Islet precursor cell (in vitro differentiated cells): ENCODE data around the gene ZNF680.
"Not testable (repeated sequence)": the region's sequence is repeated elsewhere in the genome, so short reads cannot be mapped to it uniquely, and the experiment has no call there.

Source experiments
- DNase-seq: peaks from one replicate; pipeline ENCODE4 v3.0.0-alpha.2; 2018

Gene ZNF680

DNA sequence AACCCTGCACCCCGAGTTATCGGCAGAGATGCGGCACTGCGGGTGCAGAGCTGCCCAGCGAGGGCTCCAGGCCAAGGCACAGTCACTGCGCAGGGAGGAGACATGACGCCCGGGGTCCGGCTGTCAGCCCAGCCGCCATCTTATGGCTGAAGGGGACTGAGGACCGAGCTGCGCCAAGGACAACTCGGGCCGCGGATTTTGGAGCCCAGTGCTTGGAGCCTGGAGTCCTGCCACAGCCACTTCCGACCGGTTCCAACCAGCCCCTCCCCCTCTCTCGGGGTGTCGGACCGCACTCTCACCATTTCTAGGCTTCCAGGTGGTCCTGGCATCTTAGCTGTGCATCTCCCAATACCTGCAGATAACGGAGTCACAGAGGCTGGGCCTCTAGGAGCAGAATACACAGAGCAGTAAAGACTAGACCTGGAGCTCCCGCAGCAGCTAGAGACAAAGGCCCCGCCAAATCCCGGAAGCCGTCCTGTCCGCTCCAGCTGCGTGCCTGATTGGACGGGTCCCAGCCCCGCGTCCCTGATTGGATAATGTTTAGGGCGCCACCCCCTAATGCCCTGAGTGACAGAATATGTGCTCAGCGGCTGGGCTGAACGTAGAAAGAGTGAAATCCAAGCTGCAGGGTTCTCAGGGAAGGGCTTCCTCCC, at the start of gene ZNF680:
Gene ZNF680, minus strand, starts transcription at position 446 of the 653 bp plus-strand sequence. Its CDS starts 117 bp downstream, at position 329.
- DNase-seq: no peak

DNA sequence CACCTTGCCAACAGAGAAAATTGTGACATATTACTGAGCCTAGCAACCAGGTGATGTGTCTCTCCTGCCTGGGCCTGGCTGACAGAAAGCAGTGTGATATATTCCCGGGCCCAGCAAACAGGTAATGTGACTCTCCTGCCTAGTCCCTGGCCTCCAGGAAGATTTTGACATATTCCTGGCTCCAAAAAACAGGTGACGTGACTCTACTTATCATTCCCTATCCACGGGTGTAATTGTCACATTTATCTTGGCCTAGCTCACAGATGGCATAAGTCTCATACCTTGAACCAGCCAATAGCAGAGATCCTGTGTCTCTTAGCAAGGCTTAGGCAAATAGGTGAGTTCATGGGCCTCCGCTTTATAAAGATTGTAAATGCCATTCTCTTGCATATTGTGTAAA, 49.6 kb upstream of the ZNF680 start:
- no peak for DNase-seq

DNA sequence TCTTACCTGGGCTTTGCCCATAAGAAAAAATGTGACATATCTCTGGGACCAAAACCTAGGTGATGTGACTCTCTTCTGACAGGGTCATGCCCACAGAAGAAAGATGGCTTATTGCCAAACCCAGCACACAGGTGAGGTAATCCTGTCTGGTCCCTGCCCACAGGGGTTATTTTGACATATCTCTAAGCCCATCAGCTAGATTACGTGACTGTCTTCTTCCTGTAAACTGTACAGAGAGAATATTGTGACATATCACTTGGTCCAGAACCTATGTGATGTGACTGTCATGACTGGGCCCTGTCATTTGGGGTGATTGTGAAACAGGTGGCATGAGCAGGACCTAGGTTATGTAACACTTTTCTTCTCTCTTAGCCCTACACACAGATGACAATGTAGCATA, 48.8 kb upstream of the ZNF680 start:
- no peak for DNase-seq

DNA sequence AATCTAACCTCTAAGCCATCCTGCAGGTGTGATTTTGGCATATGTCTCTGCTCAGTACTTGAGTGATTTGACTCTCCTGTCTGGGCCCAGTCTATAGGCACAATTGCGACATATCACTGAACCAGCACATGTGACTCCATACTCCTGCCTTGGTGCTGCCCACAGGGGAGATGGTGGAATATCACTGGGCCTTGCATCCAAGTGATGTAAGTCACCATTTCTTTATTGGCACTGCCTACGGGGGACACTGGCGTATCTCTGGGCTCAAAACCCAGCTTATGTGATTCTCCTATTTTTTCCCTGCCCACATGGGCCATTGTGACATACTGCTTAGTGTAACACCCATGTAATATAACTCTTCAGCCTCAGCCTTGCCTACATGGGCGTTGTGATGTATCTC, 48.1 kb upstream of the ZNF680 start:
- no peak for DNase-seq

DNA sequence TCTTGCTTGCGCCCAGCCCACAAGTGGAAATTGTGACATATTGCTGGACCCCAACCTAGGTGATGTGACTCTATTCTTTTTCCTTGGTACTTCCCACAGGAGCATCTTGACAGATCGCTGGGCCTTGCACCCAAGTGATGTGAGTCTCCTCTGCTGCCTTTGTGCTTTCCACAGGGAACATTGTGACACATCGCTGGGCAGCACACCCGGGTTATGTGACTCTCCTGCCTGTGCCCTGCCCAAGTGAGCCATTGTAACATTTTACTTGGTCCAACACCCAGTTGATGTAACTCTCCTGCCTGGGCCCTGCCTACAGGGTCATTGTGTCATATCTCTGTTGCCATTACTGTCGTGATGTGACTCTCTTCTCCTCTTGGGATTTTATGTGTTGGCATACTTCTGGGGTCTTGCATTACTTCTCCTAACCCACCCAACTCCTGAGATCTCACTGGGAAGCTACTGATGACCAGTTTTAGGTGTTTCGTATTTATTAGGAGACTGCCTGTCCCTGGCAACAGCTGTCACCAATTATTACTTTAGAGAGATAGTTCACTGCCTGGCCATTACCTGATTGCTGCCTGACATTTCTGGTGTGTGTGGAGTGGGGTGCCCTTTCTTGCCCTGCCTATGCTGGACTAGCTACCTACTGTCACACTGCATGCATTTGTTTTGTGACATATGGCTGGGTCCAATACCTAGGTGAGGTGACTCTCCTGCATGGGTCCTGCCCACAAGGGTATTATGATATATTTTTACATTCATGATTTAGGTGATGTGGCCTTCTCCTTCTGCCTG, 45.4 kb upstream of the ZNF680 start:
- DNase-seq: no peak

DNA sequence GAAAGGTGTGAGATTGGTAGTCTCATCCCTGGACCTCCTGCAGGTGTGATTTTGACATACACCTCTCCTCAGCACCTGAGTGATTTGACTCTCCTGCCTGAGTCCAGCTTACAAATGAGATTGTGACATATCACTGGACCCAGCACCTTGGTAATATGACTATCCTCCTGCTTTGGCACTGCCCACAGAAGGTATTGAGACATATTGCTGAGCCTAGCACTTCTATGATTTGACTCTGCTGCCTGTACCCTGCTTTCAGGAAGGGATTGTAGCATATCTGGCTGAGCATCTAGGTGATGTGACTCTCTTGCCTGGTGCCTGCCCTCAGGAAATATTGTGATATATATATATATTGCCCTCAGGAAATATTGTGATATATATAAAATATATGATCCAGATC, 43.5 kb upstream of the ZNF680 start:
- DNase-seq: no peak

DNA sequence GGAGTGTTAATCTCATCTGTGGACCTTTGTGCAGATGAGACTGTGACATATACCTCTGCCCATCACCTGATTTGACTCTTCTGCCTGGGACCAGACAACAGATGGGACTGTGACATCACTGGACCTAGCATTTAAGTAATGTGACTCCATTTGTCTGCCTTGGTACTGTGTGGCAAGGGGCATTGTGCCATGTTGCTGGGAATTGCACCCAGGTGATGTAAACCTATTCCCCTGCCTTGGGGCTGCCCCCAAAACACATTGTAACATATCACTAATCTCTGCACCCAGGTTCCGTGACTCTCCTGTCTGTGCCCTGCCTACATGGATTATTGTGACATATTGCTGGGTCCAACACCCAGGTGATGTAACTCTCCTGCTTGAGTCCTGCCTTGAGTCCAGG, 40.4 kb upstream of the ZNF680 start:
- DNase-seq: no peak

DNA sequence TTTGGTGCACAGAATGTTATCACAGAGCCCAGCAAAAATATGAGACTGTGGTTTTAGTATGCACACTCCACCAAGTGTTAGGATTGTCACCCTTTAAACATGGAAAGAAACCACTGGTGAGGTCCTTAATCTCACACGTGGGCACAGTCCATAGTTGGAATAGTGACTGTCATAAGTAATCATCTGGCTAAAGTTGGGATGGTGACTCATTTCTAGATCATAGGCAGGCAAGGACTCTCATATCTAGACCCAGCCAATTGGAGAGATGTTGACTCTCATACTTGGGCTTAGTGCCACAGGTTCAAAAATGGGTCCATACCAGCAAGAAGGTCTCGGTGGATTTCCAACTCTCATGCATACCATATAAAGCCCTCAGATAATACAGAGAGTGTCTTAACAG, 39.6 kb upstream of the ZNF680 start:
- no peak for DNase-seq

DNA sequence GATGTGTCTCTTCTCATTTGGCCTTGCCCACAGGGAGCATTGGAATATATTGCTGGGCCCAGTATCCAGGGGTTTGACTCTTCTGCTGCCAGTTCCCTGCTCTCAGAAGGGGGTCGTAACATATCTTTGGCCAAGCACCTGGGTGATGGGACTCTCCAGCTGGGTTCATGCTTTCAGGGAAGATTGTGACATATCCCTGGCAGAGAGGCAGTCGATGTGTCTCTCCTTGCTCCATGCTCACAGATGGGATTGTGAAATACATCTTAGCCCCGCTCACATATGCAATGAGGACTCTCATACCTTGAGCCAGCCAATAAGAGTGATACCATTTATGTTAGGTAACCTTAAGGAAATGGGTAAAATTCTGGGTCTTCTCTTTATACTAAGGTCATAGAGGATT, 39.2 kb upstream of the ZNF680 start:
- DNase-seq: no peak

DNA sequence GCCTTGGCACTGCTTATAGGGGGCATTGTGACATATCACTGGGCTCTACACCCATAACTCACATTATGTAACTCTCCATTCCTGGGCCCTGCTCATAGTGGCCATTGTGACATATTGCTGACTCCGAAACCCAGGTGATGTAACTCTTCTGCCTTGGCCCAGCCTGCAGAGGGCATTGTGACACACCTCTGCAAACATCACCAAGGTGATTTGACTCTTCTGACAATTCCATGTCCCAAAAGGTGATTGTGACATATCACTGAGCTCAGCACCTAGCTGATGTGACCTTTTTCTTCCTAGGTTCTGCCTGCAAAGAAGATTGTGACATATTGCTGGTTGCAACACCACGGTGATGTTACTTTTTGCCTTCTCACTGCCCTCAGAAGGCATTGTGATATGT, 36.5 kb upstream of the ZNF680 start:
- DNase-seq: no peak

DNA sequence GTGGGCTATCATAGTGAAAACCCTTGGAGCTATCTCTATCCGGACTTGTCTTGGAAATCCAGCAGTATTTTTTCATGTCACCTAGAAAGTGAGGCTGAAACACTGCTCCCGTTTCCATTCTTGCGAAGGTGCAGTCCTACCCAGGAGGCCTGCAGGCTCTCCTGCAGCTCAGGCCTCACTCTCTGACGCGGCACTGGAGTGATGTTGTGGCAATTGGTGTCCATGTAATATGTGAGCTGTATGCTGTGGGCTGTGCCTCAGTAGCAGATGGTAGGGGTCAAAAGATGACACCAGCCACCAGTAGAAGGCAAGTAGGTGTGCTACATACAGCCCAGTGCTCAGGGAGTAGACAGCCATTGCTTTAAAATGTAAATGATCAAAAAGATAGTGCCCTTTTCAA, 28.1 kb upstream of the ZNF680 start:
- no peak for DNase-seq

DNA sequence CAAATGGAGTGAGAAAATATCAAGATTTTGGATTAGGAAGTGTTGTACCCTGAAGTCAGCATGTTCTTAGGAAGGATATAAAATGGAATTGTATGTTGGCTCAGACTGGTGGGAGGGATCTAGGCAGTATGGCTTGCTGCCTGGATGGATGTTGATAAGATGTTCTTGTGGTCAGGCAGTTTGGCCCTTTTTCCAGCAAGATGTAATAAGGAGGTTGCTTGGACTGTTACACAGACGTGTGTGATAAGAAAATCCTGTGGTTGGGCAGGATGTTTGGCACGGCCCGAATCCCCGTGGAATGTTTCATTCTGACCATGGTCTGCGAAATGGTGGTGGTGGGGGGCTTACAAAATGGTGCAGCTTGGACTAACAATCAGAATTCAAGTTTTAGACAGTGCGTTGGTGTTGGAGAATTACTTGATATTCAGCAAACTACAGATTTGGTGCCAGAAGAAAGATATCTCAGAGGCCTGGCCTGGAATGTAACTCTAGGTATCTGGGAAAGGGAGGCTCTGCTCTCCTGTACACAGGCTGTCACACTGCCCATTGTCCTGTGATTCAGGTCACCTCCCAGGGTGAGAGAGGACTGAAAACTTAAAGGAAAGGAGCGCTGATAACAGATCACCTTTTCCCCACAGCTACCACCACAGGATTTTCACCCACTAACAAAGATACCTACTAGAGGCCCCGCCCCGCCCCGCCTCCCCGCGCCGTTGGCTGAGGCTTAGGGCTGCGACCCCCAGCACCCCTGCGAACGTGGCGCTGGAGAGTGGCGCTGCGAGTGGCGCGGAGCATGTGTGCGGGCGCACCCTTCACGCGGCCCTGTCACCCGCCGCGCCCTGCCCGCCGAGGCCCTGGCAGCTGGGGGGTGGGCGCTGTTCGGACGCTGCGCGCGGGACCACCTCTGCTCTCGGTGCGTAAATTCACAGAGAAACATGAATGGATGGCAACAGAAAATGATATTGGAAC, 19.3 kb upstream of the ZNF680 start:
- DNase-seq: no peak

DNA sequence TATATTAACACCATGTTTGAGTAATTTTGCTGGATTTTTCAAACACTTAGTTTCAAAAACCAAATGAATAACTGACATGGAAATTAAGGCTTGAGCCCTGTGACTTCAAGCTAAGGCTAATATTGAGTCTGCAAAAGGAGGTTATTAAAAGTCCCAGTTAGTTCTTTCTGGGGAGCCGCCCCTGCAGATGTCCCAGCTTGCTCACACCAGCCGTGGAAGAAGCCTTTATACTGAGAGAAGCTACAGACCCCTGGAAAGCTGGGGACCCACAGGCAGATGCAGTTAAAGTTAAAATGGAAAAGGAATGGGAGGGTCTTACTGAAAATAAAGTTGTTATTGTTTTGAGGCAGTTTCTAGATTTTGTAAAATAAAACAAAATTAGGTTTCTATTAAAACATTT, 18.5 kb upstream of the ZNF680 start:
- DNase-seq: no peak

DNA sequence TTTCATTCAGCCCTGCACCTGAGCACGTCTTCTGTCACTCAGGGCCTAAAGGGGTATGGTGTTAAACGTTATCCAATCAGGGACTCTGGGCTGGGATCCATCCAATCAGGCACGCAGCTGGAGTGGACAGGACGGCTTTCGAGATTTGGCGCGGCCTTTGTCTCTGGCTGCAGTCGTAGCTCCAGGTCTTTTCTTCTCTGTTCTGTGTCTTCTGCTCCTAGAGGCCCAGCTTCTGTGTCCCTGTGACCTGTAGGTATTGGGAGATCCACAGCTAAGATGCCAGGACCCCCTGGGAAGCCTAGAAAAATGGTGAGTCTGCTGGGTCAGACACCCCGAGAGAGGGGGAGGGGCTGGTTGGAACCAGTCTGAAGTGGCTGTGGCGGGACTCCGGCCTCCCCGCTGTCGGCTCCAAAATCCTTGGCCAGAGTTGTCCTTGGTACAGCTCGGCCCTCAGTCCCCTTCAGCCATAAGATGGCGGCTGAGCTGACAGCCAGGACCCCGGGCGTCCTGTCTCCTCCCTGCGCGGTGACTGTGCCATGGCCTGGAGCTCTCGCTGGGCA, 11.7 kb upstream of the ZNF680 start:
- DNase-seq: no peak

DNA sequence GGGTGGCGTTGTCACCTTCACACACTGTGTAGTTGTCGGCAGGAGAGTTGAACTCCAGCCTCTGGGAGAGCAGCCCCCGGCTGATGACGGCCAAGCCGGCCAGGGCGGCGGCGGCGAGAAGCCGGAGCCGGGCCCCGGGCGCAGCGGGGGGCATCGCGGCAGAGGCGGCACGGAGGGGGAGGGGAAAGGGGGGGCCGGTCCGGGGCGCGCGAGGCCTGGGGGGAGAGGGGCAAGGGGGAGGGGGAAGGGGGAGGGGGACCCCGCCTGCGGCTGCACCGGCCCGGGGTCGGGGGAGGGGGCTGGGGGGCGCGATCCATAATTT, 7.4 kb upstream of the ZNF680 start:
- DNase-seq: not testable (repeated sequence)

DNA sequence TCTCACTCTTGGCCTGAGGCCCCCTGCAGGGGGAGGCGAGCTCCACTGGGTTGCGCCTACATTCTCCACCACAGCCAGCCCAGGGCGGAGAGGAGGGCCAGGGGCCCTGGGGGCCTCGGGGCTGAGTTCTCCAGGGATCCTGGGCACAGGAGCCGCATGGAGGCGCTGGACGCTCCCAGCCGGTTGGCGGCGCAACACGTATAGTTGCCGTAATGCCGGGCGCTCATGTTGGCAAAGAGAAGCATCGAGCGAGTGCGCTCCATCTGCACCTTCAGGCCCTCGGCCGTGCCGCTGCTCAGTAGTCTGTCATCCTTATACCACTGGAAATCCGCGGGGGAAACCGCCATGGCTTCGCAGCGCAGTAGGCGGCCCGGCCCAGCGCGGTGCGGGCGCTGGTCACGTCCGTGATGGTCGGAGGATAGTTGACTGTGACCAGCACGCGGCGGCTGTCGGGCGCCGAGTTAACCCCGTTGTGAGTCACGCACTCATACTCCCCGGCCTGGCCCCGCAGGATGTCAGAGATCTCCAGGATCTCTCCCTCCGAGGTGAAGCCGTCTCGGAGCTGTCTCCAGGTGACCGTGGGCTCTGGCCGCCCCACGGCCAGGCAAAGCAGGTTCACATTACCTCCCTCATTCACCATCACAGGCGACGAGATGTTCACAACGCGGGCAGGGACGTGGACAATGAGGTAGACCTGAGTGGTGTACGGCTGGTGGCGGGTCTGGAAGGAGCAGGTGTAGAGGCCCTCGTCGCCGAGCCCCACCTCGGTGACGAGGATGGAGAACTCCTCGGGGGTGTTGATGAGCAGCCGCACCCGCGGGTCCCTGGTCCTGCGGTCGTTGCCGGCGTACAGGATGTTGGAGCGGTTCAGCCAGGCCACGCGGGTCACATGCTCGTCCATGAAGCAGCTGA, 6.8 kb upstream of the ZNF680 start:
- DNase-seq: not testable (repeated sequence)

DNA sequence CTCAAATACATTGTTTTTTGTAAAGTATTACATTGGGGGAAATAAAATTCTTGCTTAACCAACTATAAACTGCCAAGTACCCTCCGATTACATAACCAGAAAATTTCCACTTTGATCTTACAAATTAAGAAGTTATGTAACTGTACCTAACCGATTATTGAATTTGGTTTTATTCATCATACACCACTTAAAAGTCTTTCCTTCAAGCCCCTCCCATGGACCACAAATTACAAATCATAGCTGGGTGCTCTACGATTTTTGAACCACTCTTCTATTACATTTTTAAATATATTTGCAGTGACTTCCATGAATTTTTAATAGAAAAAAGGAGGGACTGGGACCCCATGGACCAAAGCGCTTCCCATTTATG, 630 bp downstream of the ZNF680 start:
- DNase-seq: no peak

DNA sequence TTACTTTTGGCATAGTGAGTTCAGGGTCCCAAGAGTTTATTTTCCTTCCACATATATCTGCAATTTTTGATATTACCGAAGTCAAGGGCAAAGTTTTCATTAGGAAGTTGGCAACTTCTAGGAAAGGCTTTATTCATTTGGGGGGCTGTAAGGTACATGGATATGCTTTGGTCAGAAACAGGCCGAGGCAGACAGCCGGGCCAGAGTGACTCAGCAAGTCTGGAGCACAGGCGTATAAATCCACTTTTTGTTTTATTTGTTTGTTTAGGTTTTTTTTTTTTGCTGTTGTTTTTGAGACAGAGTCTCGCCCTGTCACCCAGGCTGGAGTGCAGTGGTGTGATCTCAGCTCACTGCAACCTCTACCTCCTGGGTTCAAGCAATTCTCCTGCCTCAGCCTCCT, 3.7 kb downstream of the ZNF680 start:
- no peak for DNase-seq

DNA sequence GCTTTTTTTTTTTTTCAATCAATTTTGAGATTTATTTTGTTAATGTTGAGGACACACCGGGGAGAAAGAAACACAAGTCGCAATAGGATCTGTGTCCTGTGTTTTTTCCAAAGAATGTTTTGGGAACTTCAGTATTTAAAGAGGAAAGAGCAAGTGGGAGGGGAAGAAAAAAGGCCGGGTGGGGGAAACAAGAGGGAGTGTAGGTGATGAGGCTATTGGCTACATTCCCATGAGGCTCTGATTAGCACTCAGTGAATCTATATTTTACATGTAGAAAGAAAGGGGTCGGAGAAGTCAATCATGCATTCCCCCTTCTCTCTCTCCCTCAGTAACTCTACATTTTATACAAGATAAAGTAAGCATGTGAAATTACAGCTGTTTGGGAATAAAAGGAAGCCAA, 4.1 kb downstream of the ZNF680 start:
- no peak for DNase-seq

DNA sequence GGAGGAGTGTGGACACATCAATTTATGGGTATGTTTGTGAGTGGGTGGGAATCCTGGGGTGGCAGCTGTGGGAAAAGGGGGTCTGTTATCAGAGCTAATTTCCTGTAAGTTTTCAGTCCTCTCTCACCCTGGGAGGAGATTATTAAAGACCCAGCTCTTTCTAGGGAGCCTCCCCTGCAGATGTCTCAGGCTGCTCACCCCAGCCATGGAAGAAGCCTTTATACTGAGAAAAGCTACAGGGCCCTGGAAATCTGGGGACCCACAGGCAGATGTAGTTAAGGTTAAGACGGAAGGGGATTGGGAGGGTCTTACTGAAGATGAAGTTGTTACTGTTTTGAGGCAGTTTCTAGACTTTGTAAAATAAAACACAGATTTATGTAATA, 4.6 kb downstream of the ZNF680 start:
- no peak for DNase-seq

DNA sequence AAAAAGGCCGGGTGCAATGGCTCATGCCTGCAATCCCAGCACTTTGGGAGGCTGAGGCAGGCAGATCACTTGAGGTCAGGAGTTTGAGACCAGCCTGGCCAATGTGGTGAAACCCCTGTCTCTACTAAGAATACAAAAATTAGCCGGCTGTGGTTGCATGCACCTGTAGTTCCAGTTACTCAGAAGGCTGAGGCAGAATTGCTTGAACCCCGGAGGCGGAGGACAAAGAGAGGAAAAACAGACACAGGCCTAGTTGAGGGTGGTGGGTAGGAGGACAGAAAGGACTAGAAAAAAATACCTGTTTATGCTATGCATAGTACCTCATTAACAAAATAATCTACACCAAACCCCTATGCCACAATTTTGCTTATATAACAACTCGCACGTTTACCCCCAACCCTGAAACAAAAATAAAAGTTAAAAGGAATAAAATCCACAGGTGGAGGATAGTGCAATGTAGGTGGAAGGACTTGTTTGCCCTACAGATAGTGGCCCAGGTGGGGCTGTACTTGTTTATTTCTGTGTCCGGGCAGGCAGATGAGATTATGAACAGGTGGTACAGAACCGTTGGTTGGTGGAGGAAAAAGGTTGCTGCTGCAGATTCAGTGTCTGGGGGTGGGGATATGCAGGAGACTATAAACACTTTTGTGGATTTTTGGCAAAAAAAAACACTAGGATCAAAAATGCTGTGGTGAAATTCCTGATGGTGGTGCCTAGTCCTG, 5.1 kb downstream of the ZNF680 start:
- DNase-seq: no peak

DNA sequence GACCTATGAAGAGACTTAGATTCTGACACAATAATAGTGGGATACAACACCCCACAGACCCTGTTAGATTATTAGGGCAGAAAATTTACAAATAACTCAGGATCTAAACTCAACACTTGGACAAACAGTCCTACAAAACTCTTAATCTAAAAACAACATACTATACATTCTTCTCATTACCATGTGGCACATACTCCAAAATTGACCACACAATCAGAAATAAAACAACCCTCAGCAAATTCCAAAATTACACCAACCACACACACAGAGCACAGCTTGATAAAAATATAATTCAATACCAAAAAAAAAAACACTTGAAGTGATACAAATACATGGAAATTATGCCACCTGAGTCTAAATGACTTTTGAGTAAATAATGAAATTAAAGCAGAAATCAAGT, 7.8 kb downstream of the ZNF680 start:
- no peak for DNase-seq
